Measurements from ENCODE around the gene GAREM1. TPM values are rescaled to one million over a fixed set of nuclear protein-coding genes. Genes with fewer than 3 reads are reported as not detected.

Gene GAREM1
- total RNA-seq, 6 donors from 2014 or later: 8.1 to 21.0 (median 13.7) TPM

DNA sequence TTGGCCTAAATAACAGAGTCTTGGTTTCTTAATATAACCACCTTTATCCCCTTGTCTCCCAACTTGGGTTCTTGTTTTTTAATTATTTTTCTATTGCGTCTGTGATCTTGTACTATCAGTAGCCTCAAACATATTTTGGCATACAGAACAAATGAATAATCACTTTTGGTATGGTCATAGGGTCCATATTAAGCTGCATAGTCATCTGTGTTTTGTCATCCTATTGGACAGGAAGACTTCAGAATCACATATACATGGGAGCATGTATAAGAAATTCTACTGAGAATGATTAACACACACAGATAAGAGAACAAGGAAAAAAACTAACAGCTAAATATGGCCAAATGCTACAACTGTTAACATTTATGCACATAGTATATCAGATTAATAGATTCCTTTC lies 154.8 kb downstream of the GAREM1 start:
- ATAC-seq (ENCODE audit: low FRiP score in 2 of 2) (no peak), DNase-seq (no peak)
- Histone ChIP-seq H3K27me3 (no peaks in the 10 kb centered on the region), H3K9me3 (no peaks in the 10 kb centered on the region), H3K27ac (no peak overlapping the region), H3K4me1 (peaks cover 0 to 12% (median 3%) of the 10 kb centered on the region in 4 donors), H3K36me3 (no peaks in the 10 kb centered on the region), H3K4me3 (no peak overlapping the region)
- WGBS, 2 donors: 91 to 96% methylated on average over 1 of the region's 1 CpG
- TF ChIP-seq EP300 (IDR thresholded peaks at IDR 0.05) (no peak), POLR2AphosphoS5 (IDR thresholded peaks at IDR 0.05) (no peak)

DNA sequence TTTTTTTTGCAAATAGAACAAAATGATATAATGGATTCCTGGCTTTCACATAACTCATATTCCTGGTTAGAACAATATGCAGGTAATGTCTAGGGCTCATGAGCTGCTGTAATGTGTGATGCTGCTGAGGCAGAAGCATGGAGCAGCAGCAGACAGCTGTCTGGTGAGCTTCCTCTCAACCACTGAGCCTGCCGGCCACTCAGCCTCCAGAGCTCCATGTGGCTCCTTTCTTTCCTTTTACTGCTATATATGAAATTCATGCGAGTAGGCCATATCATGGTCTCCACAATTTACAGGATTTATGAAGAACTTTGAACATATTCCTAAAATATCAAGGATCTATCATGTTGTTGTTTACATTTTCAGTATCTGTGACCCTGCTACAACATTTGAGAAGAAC lies 159.9 kb downstream of the GAREM1 start:
- 77 to 90% methylated on average over 2 of the region's 2 CpGs for WGBS, 2 donors
- ATAC-seq (ENCODE audit: low FRiP score in 2 of 2) (no peak), DNase-seq (no peak)
- Histone ChIP-seq H3K27ac (no peak overlapping the region), H3K4me3 (no peak overlapping the region), H3K4me1 (no peaks in the 10 kb centered on the region), H3K27me3 (no peaks in the 10 kb centered on the region), H3K36me3 (no peaks in the 10 kb centered on the region), H3K9me3 (no peaks in the 10 kb centered on the region)
- TF ChIP-seq, protein P1, sequence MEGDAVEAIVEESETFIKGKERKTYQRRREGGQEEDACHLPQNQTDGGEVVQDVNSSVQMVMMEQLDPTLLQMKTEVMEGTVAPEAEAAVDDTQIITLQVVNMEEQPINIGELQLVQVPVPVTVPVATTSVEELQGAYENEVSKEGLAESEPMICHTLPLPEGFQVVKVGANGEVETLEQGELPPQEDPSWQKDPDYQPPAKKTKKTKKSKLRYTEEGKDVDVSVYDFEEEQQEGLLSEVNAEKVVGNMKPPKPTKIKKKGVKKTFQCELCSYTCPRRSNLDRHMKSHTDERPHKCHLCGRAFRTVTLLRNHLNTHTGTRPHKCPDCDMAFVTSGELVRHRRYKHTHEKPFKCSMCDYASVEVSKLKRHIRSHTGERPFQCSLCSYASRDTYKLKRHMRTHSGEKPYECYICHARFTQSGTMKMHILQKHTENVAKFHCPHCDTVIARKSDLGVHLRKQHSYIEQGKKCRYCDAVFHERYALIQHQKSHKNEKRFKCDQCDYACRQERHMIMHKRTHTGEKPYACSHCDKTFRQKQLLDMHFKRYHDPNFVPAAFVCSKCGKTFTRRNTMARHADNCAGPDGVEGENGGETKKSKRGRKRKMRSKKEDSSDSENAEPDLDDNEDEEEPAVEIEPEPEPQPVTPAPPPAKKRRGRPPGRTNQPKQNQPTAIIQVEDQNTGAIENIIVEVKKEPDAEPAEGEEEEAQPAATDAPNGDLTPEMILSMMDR (IDR thresholded peaks at IDR 0.05): no peak
- no peak for TF ChIP-seq POLR2AphosphoS5 (IDR thresholded peaks at IDR 0.05)
- no peak for TF ChIP-seq EP300 (IDR thresholded peaks at IDR 0.05)
- no peak for TF ChIP-seq POLR2A (IDR thresholded peaks at IDR 0.05)

DNA sequence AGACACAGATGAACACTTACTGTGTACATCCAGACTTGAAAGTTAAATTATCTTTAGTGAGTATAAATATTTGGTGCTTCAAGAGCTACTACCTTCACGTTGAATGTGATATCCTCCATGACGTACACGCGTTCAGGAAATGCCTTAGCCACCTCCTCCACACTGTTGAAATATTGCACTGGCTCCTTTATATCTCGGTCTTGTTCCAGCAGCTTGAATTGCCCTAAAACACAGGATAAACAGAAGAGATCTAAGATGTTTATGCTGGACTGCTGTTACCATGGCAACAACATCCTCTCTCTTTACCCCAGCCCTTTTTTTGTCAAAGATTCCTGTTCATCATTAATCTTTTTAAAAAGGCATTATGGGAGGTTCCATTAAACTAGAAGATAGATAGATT lies 160.6 kb downstream of the GAREM1 start:
- no peaks in the 10 kb centered on the region for H3K4me1 ChIP-seq
- H3K27me3 ChIP-seq: no peaks in the 10 kb centered on the region
- WGBS, 2 donors: 58 to 61% methylated on average over 5 of the region's 5 CpGs
- H3K36me3 ChIP-seq: no peaks in the 10 kb centered on the region
- no peak for TF ChIP-seq EP300 (IDR thresholded peaks at IDR 0.05)
- TF ChIP-seq POLR2AphosphoS5 (IDR thresholded peaks at IDR 0.05): no peak
- TF ChIP-seq, protein P1 (IDR thresholded peaks at IDR 0.05): no peak
- no peak for TF ChIP-seq POLR2A (IDR thresholded peaks at IDR 0.05)
- H3K4me3 ChIP-seq: no peak overlapping the region
- ATAC-seq (ENCODE audit: low FRiP score in 2 of 2) (peak in 1 of 2 donors; percentile 60), DNase-seq (no peak)
- no peak overlapping the region for H3K27ac ChIP-seq
- no peaks in the 10 kb centered on the region for H3K9me3 ChIP-seq

DNA sequence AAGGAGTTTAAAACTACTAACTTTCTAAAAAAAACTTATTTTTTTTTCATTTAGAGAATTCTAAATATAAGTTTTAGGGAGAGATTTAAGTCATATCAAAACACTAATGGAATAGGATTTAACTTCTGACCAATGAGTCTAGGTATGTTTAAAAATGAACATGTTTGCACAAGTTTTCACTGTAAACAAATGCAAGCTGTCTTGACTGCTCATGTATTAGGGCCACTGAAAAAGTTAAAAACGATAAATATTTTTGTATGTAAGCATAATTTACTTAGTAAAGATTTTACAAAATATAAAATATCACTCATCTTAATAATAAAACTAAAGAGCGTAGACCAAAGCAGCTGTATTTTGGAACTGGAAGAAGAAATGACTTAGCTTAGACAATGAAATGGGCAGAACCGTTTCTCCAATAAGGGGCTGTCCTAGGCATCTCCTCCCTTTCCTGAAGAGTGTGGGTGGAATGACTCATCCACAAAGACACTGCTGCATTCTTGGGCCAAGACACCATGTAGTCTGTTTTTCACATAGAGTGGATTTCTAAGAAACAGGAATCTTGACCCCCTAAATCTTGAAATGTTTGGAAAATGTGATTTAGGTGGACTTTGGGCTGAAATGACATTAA lies 162.1 kb downstream of the GAREM1 start:
- DNase-seq: no peak
- no peaks in the 10 kb centered on the region for H3K27me3 ChIP-seq

DNA sequence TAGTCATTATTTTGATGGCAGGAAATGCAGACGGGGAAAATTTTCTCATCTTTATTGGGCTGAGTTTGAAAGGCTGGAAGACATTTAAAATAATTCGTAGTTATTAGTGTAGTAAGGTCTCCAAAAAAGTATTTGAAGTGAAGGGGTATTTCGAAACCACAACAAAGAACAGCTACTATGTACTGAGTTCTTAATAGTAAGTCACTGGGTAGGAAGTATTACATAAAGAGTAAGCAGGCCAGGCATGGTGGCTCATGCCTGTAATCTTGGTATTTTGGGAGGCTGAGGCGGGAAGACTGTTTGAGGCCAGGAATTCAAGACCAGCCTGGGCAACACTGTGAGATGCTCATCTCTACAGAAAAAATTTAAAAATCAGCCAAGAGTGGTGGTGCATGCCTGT lies 167.3 kb downstream of the GAREM1 start:
- ATAC-seq (ENCODE audit: low FRiP score in 2 of 2): no peak
- Histone ChIP-seq H3K27ac (no peak overlapping the region), H3K4me1 (peaks cover 0 to 4% (median 2%) of the 10 kb centered on the region in 4 donors), H3K9me3 (no peaks in the 10 kb centered on the region), H3K4me3 (no peak overlapping the region), H3K27me3 (no peaks in the 10 kb centered on the region), H3K36me3 (no peaks in the 10 kb centered on the region)
- WGBS, 2 donors: 71 to 75% methylated on average over 4 of the region's 4 CpGs
- DNase-seq: no peak
- TF ChIP-seq EP300 (IDR thresholded peaks at IDR 0.05): no peak
- TF ChIP-seq, protein P1 (IDR thresholded peaks at IDR 0.05): no peak
- no peak for TF ChIP-seq POLR2A (IDR thresholded peaks at IDR 0.05)
- TF ChIP-seq POLR2AphosphoS5 (IDR thresholded peaks at IDR 0.05): no peak

More for the DNA sequence above, 162.1 kb downstream of the GAREM1 start:
- Histone ChIP-seq H3K4me3 (no peak overlapping the region), H3K9me3 (no peaks in the 10 kb centered on the region), H3K36me3 (no peaks in the 10 kb centered on the region), H3K27ac (no peak overlapping the region), H3K4me1 (no peaks in the 10 kb centered on the region)
- 68 to 72% methylated on average over 3 of the region's 3 CpGs for WGBS, 2 donors
- ATAC-seq (ENCODE audit: low FRiP score in 2 of 2): peak in 1 of 2 donors; percentile 91
- no peak for TF ChIP-seq POLR2A (IDR thresholded peaks at IDR 0.05)

DNA sequence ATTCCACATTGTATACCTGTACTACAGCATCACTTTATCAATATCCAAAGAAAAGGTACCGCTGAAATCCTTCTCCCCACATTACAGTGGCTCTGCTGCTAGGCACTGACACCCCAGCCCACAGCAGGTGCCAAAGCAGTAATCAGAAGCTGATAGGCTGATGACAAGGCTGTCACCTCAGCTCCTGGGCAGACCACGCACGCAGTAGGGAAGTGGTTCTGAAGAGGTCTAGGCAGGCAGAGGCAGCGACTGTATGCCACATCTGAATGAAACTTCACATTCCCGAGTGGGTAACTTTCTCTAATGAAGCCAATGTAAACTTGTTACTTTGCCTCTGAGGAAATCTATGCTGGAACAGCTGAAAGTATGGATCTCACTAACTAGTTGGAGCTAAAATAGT lies 167.9 kb downstream of the GAREM1 start:
- H3K9me3 ChIP-seq: no peaks in the 10 kb centered on the region
- H3K4me3 ChIP-seq: no peak overlapping the region
- peaks cover 0 to 4% (median 2%) of the 10 kb centered on the region in 4 donors for H3K4me1 ChIP-seq
- TF ChIP-seq POLR2A (IDR thresholded peaks at IDR 0.05): no peak
- TF ChIP-seq POLR2AphosphoS5 (IDR thresholded peaks at IDR 0.05): no peak
- TF ChIP-seq, protein P1 (IDR thresholded peaks at IDR 0.05): no peak
- TF ChIP-seq EP300 (IDR thresholded peaks at IDR 0.05): no peak
- no peaks in the 10 kb centered on the region for H3K27me3 ChIP-seq
- 63 to 70% methylated on average over 4 to 5 of the region's 5 CpGs for WGBS, 2 donors
- ATAC-seq (ENCODE audit: low FRiP score in 2 of 2): peak in 1 of 2 donors; percentile 30
- no peaks in the 10 kb centered on the region for H3K36me3 ChIP-seq
- DNase-seq: no peak
- no peak overlapping the region for H3K27ac ChIP-seq

All from upper lobe of left lung (tissue), 6 donors.